Islet precursor cell (in vitro differentiated cells): Measurements from ENCODE around the gene TRAF3IP1.

Experiments used
- DNase-seq: peaks from one replicate; pipeline ENCODE4 v3.0.0-alpha.2; 2018

Gene TRAF3IP1

DNA sequence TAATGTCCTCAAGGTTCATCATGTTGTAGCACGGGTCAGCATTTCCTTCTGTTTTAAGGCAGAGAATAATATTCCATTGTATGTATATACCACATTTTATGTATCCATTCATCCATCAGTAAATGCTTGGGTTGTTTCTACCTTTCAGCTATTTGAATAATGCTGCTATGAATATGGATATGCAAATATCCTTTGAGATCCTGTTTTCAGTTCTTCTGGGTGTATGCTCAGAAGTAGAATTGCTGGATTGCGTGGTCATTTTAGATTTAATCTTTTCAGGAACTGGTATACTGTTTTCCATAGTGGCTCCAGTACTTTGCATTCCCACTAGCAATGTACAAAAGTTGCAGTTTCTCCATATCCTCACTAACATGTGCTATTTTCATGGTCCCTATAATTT, 93.0 kb downstream of the TRAF3IP1 start:
- DNase-seq, result no peak

DNA sequence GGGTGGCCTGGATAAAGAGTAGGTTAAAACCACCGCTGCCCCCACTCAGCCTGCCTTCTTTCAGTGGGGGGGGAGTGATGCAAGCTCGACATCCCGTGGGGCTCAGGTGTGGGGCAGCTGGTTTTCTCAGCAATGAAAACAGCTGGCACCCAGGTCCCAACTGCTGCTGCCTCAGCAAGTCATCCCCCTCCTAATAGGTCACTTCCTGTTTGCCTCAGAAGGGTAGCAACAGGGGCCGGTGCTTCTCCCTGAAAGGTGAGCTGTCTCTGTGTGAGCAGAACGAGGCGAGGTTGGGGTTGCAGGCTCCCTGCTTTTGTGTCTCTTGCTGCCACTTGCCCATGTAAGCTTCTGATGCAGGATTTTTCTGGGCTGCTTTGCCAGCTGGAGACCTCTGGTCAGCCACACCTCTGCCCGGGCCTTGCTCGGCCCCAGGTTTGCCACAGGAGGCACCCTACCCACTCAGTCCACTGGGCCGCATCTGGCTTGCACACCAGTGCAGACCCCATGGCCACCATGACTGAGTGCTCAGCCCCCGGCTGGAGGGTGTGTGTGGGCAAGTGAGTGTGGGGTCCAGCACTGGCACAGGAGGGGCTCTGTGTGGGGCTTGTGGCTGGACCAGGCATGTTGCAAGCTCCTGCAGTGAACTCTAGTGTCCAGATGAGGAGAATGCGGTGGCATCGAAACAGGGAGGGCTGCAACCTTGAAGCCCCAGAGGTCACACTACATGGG, 94.9 kb downstream of the TRAF3IP1 start:
- peak; percentile 73 for DNase-seq

DNA sequence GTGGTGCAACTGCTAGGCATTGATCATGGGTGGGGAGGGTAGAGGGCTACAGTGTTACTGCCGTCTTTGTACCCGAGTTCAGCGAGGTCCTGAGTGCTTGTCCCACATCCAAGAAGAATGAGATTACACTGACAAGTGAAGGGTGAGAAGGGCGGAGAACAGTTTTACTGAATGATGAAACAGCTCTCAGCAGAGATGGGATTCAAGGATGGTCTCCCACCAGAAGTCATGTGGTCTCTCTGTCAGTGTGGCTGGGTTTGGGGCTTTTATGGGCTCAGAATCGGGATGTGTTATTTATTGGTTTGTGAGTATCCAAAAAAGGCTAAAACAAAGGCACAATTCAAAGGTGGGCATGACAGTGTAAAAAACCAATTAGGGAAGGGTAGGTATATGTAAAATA, 95.6 kb downstream of the TRAF3IP1 start:
- DNase-seq, result no peak

DNA sequence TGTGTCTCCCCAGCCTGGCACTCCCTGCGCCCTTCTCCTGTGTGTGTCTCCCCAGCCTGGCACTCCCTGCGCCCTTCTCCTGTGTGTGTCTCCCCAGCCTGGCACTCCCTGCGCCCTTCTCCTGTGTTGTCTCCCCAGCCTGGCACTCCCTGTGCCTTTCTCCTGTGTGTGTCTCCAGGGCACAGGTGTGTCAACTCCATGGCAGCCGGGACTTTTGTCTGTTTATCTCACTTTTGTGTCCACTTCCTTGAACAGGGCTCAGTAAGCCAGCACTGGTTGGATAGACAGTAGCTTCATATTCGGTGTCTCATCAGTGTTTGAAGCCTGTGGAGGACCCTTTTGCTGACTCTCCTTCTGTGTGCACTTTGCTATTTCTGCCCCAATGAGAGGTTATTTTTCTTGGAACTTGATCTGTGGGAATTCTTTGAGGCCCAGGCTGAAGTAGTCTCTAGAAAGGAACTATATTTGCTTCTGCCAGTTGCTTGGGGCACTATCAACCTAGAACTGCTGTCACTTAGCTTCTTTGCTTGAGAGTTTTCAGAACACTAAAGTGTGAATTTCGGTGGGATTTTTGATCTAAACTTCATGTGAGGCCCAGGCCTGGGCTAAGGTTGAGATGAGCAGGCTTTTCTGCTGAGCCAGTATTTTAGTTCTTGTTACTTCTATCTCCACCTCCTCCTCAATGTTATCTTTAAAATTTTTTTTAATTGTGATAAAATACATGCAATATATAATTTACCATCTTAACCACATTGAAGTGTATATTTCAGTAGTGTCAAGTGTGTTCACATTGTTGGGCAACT, 98.1 kb downstream of the TRAF3IP1 start:
- no peak for DNase-seq

DNA sequence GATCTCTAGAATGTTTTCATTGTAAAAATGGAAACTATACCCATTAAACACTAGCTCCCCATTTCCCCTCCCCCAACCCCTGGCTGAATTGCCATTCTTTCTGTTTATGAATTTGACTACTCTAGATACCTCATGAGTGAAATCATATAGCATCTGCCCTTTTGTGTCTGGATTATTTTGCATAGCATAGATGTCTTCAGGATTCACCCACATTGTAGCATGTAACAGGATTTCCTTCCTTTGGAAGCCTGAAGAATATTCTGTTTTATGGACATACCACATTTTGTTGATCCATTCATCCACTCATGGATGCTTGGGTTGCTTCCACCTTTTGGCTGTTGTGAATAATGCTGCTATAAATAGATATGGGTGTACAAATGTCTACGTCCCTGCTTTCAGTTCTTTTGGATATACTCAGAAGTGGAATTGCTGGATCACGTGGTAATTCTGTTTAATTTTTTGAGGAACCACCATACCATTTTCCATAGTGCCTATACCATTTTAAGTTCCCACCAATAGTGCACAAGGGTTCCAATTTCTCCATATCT, 98.8 kb downstream of the TRAF3IP1 start:
- DNase-seq, result no peak

DNA sequence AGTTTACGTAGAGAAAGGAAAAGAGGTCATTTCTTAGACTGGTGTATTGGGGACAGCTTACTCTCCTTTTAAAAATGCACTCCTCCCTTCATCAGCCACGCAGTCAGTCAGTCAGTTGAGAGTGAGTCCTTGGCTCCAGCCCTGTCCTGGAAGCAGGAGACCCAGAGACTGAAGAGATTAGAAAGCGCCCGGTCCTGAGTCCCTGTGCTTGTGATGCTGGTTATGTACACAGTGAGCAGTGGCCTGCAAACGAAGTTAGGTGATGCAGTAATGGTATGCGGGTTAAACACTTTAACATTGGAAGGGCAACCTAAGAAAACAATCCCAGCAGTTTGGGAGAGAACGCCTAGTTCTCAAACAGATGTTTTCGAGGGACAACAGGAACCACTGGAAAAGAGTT, 100.1 kb downstream of the TRAF3IP1 start:
- no peak for DNase-seq

DNA sequence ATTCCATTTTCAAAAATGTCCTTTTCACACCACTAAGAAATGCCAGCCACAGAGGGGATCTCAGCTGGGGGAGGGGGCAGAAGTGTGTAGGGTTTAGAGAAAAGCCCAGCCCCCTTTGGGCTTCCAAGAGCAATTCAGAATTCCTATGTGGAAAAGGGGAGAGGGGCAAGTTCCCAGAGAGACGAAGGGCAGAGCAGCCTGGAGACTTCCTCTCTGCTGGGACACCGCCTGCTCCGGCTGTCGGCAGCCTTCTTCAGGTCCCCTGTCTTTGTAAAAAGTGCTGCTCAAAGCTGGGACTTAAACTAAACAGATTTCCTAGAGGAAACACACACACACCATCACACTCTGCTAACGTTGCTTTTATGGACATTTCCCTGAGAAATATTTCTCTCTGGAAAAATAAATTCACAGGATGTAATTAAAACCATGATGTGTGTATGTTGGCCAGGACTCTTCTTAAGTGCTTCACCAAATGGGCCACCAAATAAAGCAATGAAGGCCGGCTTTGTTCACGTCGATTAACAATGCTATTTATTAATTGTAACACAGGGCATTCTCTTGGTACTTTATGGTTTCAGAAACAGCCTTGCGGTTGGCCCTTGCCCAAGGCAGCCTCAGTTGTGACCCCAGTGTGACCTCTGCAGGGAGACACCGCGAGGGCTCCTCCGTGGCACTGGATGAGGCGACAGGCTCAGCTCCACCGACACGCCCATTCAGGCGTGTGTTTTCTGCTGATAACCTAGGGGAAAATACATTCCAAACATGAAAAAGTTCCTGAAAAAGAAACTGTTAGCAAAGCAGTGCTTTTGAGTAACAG, 100.8 kb downstream of the TRAF3IP1 start:
- no peak for DNase-seq

DNA sequence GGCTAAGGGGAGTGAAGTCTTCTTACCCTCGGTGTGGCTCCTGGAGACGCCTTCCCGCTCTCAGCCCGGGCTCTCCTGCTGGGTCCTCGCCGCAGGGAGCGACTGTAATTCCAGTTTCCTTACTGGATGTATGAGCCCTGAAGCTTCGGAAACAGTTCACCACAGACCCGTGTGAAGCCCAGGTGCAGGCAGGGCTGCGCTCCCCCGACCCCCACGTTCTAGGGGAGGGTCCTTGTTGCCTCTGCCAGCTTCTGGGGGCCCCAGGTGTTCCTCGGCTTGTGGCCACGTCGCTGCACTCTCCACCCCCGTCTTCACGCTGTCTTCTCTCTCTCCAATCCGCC, 101.3 kb downstream of the TRAF3IP1 start:
- DNase-seq, result no peak

DNA sequence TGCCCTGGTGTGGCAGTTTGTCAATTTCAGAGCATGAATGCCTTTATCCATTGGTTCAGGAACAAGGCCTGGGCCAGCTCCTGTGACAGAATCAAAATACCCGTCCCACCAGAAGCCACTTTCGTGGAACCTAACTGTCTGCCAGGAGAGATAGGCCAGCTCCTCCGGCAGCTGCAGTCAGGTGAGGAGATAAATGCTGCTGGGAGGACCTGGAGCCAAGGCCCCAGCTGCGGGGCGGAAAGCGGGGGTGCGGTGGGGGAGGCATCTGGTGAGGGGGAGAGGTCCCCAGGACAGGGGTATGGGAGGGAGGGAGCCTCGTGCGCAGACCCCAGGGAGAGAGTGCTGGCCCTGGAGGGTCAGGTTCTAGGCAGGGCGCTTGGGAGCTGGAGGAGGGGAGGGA, 102.0 kb downstream of the TRAF3IP1 start:
- no peak for DNase-seq

DNA sequence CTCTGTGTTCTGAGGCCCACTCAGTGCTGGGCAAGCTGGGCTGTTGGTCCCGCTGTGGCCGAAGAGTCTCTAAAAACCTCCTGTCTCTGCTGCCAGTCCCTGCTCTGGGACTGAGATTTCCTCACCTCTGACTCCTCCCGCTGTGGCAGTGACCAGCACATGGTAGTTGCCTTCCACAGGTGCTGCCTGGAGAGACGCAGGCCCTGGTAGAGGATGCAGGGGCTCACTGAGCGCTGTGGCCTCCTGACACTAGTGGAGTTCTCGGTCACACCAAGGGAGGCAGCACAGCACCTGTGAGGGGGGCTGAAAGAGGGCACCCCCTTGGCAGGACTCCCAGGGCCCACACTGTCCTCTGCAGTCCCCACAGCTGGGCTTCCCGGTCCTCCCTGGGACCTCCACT, 102.6 kb downstream of the TRAF3IP1 start:
- no peak for DNase-seq

DNA sequence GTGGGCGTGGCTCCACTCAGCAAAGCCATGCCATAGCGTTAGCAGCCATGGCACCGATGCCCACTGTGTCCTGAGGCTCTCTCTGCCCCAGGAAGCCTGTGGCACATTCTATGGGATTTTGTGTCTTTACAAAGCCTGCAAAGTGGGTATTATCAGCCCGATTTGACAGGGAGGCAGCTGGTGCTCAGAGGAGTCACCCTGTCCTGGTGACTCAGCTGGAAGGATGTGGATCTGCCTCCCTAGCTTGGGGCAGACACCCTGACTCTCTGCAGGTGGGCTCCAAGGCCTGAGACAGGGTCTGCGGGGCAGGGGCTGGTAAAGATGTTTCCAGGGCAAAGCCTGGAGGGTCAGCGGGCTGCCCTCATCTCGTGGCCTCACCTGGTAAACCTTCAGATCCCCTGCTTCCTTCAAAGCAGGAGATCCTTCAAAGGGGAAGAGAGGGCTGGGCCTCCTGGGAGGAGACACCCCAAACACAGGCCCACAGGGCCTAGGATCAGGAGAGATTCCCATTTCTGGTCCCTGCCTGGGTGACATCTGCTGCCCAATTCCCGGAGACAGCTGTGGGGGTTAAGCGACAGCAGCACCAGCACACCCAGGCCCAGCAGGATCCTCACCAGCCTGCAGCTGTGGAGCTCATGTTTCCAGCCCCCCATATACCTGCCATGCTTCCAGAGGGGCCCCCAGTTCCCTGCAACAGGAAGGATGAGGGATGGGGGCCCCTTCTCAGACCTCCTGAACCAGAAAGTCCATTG, 103.4 kb downstream of the TRAF3IP1 start:
- DNase-seq, result no peak

DNA sequence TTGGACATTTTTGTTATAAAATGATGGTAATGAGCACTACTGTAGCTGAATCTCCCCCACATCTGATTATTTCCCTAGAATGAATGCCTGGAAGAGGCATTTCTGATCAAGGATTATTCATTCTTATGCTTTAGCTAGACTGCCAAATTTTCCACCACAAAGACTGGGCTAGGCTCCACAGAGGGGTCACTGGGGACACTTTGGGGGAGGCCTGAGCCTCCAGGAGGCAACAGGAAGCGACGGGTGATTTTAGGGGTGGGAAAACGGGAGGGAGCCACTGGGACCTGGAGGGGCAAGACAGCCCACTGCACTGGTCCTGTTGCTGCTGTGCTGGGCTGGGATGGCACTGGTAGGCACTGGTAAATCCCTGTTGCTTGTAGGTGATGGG, 104.0 kb downstream of the TRAF3IP1 start:
- DNase-seq, result no peak

DNA sequence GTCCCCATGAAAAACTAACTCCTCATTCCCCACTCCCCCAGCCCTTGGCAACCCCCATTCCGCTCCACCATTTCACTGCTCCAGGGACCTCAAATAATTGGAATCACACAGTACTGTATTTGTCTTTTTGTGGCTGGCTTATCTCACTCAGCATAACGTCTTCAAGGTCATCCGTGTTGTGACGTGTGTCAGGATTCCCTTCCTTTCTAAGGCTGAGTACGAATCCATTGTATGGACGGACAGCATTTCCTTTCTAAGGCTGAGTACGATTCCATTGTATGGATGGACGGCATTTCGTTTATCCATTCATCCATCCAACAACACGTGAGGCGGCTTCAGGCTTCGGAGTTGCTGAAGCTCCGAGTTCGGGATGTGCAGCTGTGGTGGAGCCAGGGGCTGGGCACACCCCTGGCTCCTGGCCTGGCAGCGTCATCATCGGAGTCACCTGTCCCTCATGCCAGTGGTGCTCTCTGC, 105.2 kb downstream of the TRAF3IP1 start:
- no peak for DNase-seq

DNA sequence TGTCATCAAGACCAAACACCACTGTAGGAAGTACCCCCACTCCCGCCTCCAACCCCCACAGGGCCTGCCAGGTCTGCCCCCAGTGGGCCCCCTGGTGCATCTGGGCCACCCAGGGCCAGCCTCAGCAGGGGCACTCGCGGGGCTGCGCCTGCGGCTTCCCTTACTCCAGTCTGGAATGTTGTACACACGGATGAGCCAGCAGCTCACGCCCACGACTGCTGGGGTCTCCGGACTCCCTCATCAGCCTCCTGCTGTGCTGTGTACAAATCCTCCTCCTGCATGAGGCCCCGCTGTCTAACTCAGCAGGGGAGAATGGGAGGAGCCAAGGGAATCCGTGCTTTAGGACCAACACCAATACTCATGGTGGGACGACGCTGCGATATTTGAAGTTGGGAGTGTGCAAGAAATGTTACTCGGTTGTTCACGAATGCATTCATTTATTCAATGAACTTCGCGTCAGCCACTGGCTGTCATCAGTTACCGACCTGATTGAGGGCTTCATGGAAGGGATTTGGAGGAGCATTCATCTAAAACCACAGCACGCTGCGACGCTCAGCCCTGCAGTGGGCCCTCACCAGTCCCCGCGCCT, 105.8 kb downstream of the TRAF3IP1 start:
- no peak for DNase-seq

DNA sequence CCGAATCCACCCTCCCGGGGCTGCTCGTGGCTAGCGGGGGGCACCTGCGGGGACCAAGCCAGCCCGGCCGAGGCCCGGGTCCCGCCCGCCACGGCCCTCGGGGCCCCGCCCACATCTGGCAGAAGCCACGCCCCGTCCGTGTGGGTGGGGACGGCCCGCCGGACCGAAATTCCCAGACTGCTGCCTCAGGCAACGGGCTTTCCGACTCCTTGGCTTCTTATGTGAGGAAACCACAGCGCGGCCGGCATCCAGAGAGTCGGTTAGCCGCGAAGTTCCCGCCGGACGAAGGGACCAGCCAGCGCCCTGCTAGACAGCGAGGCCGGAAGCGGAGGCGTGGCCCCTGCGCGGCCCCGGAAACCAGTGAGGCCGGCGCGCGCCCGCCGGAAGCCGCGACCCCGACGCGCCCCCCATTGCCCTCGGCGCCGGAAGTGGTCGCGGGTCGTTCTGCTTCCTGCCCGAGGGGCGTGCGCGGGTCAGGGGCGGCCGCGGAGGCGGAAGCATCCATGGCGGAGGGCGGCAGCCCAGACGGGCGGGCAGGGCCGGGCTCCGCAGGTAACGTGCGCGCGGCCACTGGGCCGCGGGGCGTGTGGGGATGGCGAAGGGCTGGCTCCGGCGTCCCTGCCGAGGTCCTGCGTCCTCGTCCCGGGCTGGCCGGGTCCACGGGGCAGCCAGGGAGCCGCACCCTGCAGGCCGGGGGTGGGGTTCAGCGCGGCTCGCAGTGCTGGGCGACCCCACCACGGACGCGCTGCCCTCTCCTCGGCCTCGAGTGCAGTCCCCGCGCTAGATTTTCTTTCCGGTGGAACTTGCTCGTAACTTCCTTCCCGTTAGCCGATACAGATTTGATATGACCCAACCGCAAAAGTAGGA, 106.5 kb downstream of the TRAF3IP1 start, which contains the start of gene ASB1:
Gene ASB1, plus strand, starts transcription at position 360 of the 867 bp plus-strand sequence. Its CDS starts 144 bp downstream, at position 504.
- peak; percentile 93 for DNase-seq

DNA sequence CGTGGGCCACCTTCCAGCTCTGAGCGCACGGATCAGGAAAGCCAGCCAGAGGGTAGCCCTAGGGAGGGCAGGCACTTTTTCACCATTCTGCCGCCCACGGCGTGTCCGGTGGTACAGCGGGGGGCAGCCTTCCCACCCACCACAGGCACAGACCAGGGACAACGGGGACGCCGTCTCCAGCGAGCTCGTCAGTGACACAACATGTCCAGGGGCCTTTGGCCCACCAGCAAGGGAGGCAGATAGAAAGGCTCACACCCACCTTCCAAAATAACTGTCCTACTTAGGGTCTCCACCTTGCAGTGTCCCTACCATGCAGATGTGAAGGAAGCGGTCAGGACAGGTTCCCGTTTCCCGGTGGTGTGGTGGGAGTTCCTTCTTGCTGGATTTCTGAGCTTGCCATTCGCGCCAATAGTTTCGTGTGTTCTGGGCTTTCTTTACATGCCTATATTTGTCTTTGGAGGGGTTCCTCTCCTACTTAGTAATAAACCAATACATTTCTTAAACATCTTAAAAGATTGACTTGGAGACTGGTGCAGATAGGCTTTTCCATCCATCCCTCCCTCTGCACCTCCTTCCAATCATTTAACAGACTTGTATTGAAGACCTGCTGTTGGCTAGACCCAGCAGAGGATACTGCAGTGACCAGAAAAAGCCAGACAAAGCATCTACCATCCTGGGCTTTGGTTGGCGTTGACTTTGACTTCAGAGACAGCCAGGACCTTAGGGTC, 107.3 kb downstream of the TRAF3IP1 start:
- no peak for DNase-seq

DNA sequence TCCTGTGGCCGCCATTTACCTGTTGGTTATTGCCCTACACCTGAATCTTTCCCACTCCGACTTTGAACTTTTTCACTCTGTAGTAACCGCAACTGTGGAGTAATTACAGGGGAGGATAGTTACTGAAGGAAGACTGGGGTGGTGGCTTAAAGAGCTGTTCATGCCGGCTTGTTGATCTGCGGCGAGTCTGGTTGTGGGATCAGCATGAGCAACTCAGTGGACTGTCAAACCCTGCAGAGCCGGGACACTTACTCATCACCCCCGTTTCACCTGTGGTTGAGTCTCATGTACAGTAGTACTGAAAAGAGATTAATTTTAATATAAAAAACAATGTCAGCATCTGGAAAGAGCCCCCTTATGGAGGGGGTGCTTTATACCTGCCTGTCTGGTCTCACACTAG, 108.5 kb downstream of the TRAF3IP1 start:
- no peak for DNase-seq

DNA sequence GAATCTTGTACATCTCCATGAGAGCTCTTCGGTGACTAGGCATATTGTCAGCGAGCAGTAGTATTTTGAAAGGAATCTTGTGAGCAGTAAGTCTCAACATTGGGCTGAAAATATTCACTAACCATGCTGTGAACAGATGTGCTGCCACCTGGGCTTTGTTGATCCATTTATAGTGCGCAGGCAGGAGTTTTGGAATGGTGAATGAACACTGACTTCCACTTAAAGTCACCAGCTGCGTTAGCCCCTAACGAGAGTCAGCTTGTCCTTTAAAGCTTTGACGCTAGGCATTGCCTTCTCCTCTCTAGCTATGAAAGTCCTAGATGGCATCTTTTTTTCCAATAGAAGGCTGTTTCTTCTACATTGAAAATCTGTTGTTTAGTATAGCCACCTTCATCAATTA, 110.5 kb downstream of the TRAF3IP1 start:
- DNase-seq, result no peak

DNA sequence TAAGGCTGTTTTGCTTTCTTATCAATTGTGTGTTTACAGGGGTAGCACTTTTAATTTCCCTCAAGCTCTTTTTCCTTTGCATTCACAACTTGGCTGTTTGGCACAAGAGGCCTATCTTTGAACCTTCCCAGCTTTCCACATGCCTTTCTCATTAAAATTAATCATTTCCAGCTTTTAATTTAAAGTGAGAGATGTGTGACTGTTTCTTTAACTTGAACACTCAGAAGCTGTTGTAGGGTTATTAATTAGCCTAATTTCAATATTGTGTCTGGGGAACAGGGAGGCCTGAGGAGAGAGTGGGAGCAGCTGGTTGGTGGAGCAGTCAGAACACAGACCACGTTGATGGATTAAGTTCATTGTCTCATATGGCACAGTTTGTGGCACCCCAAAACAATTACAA, 111.1 kb downstream of the TRAF3IP1 start:
- no peak for DNase-seq

DNA sequence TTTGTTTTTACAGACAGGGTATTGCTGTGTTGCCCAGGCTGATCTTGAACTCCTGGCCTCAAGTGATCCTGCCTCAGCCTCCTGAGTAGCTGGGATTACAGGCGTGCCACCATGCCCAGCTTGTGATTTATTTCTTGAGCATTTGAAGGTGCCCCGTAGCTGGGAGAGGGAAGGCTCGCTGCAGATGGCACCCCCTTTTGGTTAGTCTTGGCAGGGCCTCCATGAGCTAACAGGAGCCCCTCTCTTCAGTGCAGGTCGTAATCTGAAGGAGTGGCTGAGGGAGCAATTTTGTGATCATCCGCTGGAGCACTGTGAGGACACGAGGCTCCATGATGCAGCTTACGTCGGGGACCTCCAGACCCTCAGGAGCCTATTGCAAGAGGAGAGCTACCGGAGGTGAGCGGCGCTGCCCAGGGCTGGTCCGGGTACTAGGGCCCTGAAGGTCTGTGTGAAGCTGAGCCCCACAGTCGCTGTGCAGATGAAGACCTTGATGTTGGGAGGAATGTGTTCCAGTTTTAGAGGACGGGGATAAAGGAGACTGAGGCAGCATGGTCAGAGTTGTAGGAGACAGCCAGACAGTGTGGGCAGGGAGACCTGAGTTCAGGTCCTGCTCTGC, 113.1 kb downstream of the TRAF3IP1 start:
- DNase-seq, result no peak
